Gastrocnemius medialis (tissue), 4 donors: ENCODE measurements around the gene STX7. TPM values are rescaled to one million over a fixed set of nuclear protein-coding genes. Genes with fewer than 3 reads are reported as not detected.

ENCODE experiments used
- ATAC-seq, 2 donors: fragments of 150-250 bp; one replicate each; pipeline ENCODE4 v1.9.1; 2016
- DNase-seq, 2 donors: peaks; one replicate each; pipeline ENCODE4 v3.0.0-alpha.2; 2019
- H3K27ac ChIP-seq, 4 donors: fragments of 200-600 bp; sonication (generic); 1 replicate in 1 of 4; 2 replicates in 3 of 4; pipeline ENCODE4 v1.5.1; 2016 to 2018; ENCODE audit warnings: mild to moderate bottlenecking in 2 of 4, moderate library complexity in 1 of 4
- H3K27me3 ChIP-seq, 3 donors: fragments of 200-600 bp; sonication (generic) in 2 of 3; 1 replicate in 1 of 3; 2 replicates in 2 of 3; pipeline versions ENCODE4 v1.5.1 to v1.6.0; 2016 to 2019; ENCODE audit warnings: mild to moderate bottlenecking in 1 of 3, moderate library complexity in 1 of 3
- H3K36me3 ChIP-seq, 2 donors: fragments of 200-600 bp; sonication (generic) in 1 of 2; one replicate each; pipeline ENCODE4 v1.5.1; 2017 to 2018
- H3K4me1 ChIP-seq, 2 donors: fragments of 200-600 bp; sonication (generic) in 1 of 2; one replicate each; pipeline ENCODE4 v1.5.1; 2016 to 2017; ENCODE audit warnings: mild to moderate bottlenecking in 2 of 2
- H3K4me3 ChIP-seq, 4 donors: fragments of 200-600 bp; sonication (generic) in 3 of 4; 1 replicate in 1 of 4; 2 replicates in 3 of 4; pipeline ENCODE4 v1.5.1; 2016 to 2019; ENCODE audit warnings: mild to moderate bottlenecking in 2 of 4
- H3K9me3 ChIP-seq, 3 donors: fragments of 200-600 bp; sonication (generic) in 2 of 3; 1 replicate in 1 of 3; 2 replicates in 2 of 3; pipeline ENCODE4 v1.5.1; 2016 to 2019
- CTCF ChIP-seq, 5 experiments: fragments of 450-650 bp in 3 of 5; fragments of 200-600 bp in 2 of 5; sonication (generic) in 2 of 5; IDR thresholded peaks in 4 of 5; conservative IDR thresholded peaks in 1 of 5; 1 replicate in 4 of 5; 2 replicates in 1 of 5; pipeline ENCODE4 v1.5.1; 2016 to 2019; ENCODE audit warnings: antibody characterized with exemption in 5 of 5, mild to moderate bottlenecking in 3 of 5, moderate library complexity in 3 of 5
- POLR2A ChIP-seq, 2 donors: fragments of 450-650 bp; IDR thresholded peaks; one replicate each; pipeline ENCODE4 v1.6.1; 2017; ENCODE audit warnings: antibody characterized with exemption in 2 of 2, mild to moderate bottlenecking in 2 of 2, moderate library complexity in 2 of 2
- in situ Hi-C, 4 donors: fragments of 200-750 bp; cut with MboI; loops; one replicate each; pipeline versions ENCODE4 v1.15.0 to v1.8.0; 2017; ENCODE audit warnings: low sequenced_read_pairs in 4 of 4
- intact Hi-C: fragments of 100-400 bp; cut with DNase I; formaldehyde crosslinking; loops from one replicate; pipeline ENCODE4 v1.15.1; 2023; ENCODE audit warnings: low total_unique reads
- total RNA-seq, 4 donors: library from RNA; depleted of rRNA; stranded (reverse); fragments of >200 nt; gene quantifications; one replicate each; pipeline versions ENCODE4 v1.1.0 to v1.2.3, GENCODE V29; 2016

The STX7 gene
- total RNA-seq, 4 donors from 2014 or later, result 18.2 to 64.3 (median 20.6) TPM

GRCh38 chr6:132404330-132404729, 108.6 kb downstream of the STX7 start:
- Histone ChIP-seq H3K4me1 (no peaks in the 10 kb centered on the region), H3K36me3 (no peaks in the 10 kb centered on the region), H3K27ac (no peak overlapping the region), H3K27me3 (peaks cover 16 to 33% (median 31%) of the 10 kb centered on the region in 3 donors), H3K4me3 (no peak overlapping the region), H3K9me3 (no peaks in the 10 kb centered on the region)
- intact Hi-C loops, result no loop called here
- no peak for ATAC-seq
- TF ChIP-seq POLR2A (IDR thresholded peaks at IDR 0.05) (no peak), CTCF (IDR thresholded peaks at IDR 0.05 in 4 of 5, conservative IDR thresholded peaks at IDR 0.05 in 1 of 5) (no peak)
- DNase-seq, result no peak
- in situ Hi-C loops, result no loop called here

GRCh38 chr6:132401618-132402285, 111.2 kb downstream of the STX7 start:
- Histone ChIP-seq H3K4me1 (no peaks in the 10 kb centered on the region), H3K27ac (no peak overlapping the region), H3K27me3 (peaks cover 18 to 41% (median 31%) of the 10 kb centered on the region in 3 donors), H3K4me3 (peak overlapping the region; percentile 28 to 54 (median 47)), H3K9me3 (no peaks in the 10 kb centered on the region), H3K36me3 (no peaks in the 10 kb centered on the region)
- ATAC-seq (no peak), DNase-seq (no peak)
- in situ Hi-C loops, result no loop called here
- peak in 1 of 5 experiments; percentile 2 for TF ChIP-seq CTCF (IDR thresholded peaks at IDR 0.05 in 4 of 5, conservative IDR thresholded peaks at IDR 0.05 in 1 of 5)
- TF ChIP-seq POLR2A (IDR thresholded peaks at IDR 0.05), result no peak
- intact Hi-C loops, result no loop called here

DNA sequence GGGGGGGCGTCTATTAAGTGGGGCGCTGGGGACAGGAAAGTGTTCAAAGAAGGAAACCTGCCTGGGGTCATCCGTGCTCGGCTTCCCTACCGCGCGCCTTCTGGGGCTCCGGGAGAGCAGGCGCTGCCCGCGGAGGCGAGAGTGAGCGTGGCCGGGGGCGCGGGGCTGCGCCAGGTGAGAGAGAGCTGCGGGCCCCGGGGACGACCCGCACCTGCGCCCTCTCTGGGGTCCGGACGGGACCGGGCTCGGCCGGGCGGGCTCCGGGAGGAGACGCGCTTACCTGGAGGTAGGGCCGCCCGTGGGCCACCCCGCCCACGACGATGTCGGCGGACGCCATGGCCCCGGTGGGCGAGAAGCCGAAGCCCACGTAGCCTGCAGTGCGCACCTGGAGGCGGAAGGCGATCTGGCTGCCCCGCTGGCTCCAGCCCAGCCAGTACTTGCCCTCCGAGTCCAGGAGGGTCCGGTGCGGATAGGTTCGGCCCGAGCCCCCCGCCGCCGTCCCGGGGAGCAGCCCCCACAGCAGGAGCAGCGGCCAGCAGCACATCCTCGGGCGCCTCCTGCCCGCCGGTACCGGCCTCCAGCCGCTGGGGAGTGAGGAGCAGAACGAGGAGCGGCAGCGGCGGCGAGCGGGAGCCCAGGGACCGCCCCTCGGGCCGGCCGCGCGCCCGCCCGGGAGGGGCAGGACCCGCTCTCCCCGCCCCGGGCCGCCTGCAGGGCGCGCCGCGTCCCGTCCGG, 111.9 kb downstream of the STX7 start, which contains the start of gene MOXD1:
TSS of gene MOXD1 (minus strand) at position 593 of the 735 bp plus-strand sequence. CDS start at position 544, 49 bp downstream.
- TF ChIP-seq CTCF (IDR thresholded peaks at IDR 0.05 in 4 of 5, conservative IDR thresholded peaks at IDR 0.05 in 1 of 5) (peak in 1 of 5 experiments; percentile 4), POLR2A (IDR thresholded peaks at IDR 0.05) (no peak)
- peaks cover 18 to 41% (median 31%) of the 10 kb centered on the region in 3 donors for H3K27me3 ChIP-seq
- in situ Hi-C loops, result no loop called here
- no peak within 1 kb of the TSS for H3K27ac ChIP-seq
- no peaks in the 10 kb centered on the region for H3K4me1 ChIP-seq
- DNase-seq (no peak), ATAC-seq (no peak)
- no peaks in the 10 kb centered on the region for H3K9me3 ChIP-seq
- peak within 1 kb of the TSS; percentile 41 to 54 (median 48) for H3K4me3 ChIP-seq
- H3K36me3 ChIP-seq, result no peaks in the 10 kb centered on the region
- intact Hi-C loops, result no loop called here

GRCh38 chr6:132400555-132400882, 112.4 kb downstream of the STX7 start:
- intact Hi-C loops (no loop called here), in situ Hi-C loops (no loop called here)
- no peak for TF ChIP-seq CTCF (IDR thresholded peaks at IDR 0.05 in 4 of 5, conservative IDR thresholded peaks at IDR 0.05 in 1 of 5)
- no peak overlapping the region for H3K27ac ChIP-seq
- no peaks in the 10 kb centered on the region for H3K36me3 ChIP-seq
- H3K4me1 ChIP-seq, result no peaks in the 10 kb centered on the region
- H3K27me3 ChIP-seq, result peaks cover 14 to 41% (median 31%) of the 10 kb centered on the region in 3 donors
- no peaks in the 10 kb centered on the region for H3K9me3 ChIP-seq
- DNase-seq, result no peak
- no peak for ATAC-seq
- H3K4me3 ChIP-seq, result peak overlapping the region; percentile 41 to 54 (median 48)
